Transverse colon (tissue), 4 donors: Measurements from ENCODE around the gene MYH11.

Experiments used
- CTCF ChIP-seq, 5 experiments: fragments of 200-600 bp in 3 of 5; fragments of 450-650 bp in 2 of 5; sonication (generic) in 3 of 5; IDR thresholded peaks; 1 replicate in 2 of 5; 2 replicates in 3 of 5; pipeline ENCODE4 v1.5.1; 2016 to 2017; ENCODE audit warnings: antibody characterized with exemption in 5 of 5, inconsistent platforms in 3 of 5, mild to moderate bottlenecking in 2 of 5, moderate library complexity in 1 of 5
- EP300 ChIP-seq: sonication (generic); formaldehyde crosslinking; IDR thresholded peaks from one replicate; pipeline ENCODE4 v1.6.1; 2017; ENCODE audit warnings: antibody characterized with exemption, low read depth
- POLR2A ChIP-seq: fragments of 450-650 bp; IDR thresholded peaks from one replicate; pipeline ENCODE4 v1.6.1; 2016; ENCODE audit warnings: antibody characterized with exemption, mild to moderate bottlenecking, moderate library complexity
- POLR2AphosphoS5 ChIP-seq, 3 donors: sonication (generic); formaldehyde crosslinking; IDR thresholded peaks; one replicate each; pipeline ENCODE4 v1.6.1; 2016; ENCODE audit warnings: antibody characterized with exemption in 3 of 3

GRCh38 chr16:15817446-15817845, 39.4 kb downstream of the MYH11 start:
- no peak for TF ChIP-seq POLR2AphosphoS5 (IDR thresholded peaks at IDR 0.05)
- TF ChIP-seq CTCF (IDR thresholded peaks at IDR 0.05), result no peak
- TF ChIP-seq EP300, result no peak
- no peak for TF ChIP-seq POLR2A
